ENCODE data around the gene BCLAF1. TPM values are rescaled to one million over a fixed set of nuclear protein-coding genes. Genes with fewer than 3 reads are reported as not detected.

BCLAF1 gene
- total RNA-seq, 1 experiment from 2014 or later: 159 TPM

GRCh38 chr6:136249811-136250685 lies 39.6 kb downstream of the BCLAF1 start, which contains the start of gene MTFR2 (continued):
- peak; percentile 100 for TF ChIP-seq ELF1 (IDR thresholded peaks at IDR 0.05; ENCODE audit: borderline replicate concordance, low read depth)
- peak; percentile 84 for TF ChIP-seq SRF (IDR thresholded peaks at IDR 0.05; ENCODE audit: low read depth)
- TF ChIP-seq EZH2 (IDR thresholded peaks at IDR 0.05): no peak
- TF ChIP-seq EGR1 (IDR thresholded peaks at IDR 0.05; ENCODE audit: low read depth): no peak
- peak; percentile 100 for TF ChIP-seq SIN3A (IDR thresholded peaks at IDR 0.05; ENCODE audit: low read depth)
- TF ChIP-seq CBX3 (IDR thresholded peaks at IDR 0.05; ENCODE audit: low read depth): peak; percentile 82; the same call in 1 of the 2 replicates
- TF ChIP-seq POLR2AphosphoS5 (IDR thresholded peaks at IDR 0.05; ENCODE audit: low read depth, low read length): peak; percentile 88
- peak; percentile 82 for TF ChIP-seq POLR2A (IDR thresholded peaks at IDR 0.05; ENCODE audit: borderline replicate concordance, extremely low read depth, insufficient read depth, insufficient read length)
- no peak for TF ChIP-seq ZNF274 (IDR thresholded peaks at IDR 0.05; ENCODE audit: low read depth, low read length)
- TF ChIP-seq SP1 (IDR thresholded peaks at IDR 0.05; ENCODE audit: low read depth): peak; percentile 100
- TF ChIP-seq YY1 (IDR thresholded peaks at IDR 0.05; ENCODE audit: extremely low read depth, insufficient replicate concordance, low read depth, low read length): no peak
- no peak for TF ChIP-seq CTCF (IDR thresholded peaks at IDR 0.05 in 2 of 3, conservative IDR thresholded peaks at IDR 0.05 in 1 of 3; ENCODE audit: borderline replicate concordance in 1 of 3, insufficient read depth in 1 of 3, low read depth in 2 of 3, low read length in 2 of 3)
- TF ChIP-seq EZH2phosphoT487 (IDR thresholded peaks at IDR 0.05; ENCODE audit: borderline replicate concordance): no peak
- TF ChIP-seq ZFX (IDR thresholded peaks at IDR 0.05): no peak

Data from HCT116 (cell line).